NB4 (cell line): Measurements from ENCODE around the gene TSSC4.
"Not testable (repeated sequence)": the region's sequence is repeated elsewhere in the genome, so short reads cannot be mapped to it uniquely, and the experiment has no call there.

ENCODE experiments used
- DNase-seq: peaks from one replicate; pipeline ENCODE4 v3.0.0; 2010; ENCODE audit warnings: low read depth
- H3K4me3 ChIP-seq: one replicate; pipeline ENCODE4 v1.5.1; 2011; ENCODE audit warnings: mild to moderate bottlenecking, low read depth, low read length, moderate library complexity
- CTCF ChIP-seq: IDR thresholded peaks from one replicate; pipeline ENCODE4 v1.5.1; 2012; ENCODE audit warnings: low read depth, low read length
- MAX ChIP-seq: IDR thresholded peaks from 2 replicates; pipeline ENCODE4 v1.6.1; 2011; ENCODE audit warnings: low read depth, low read length
- MYC ChIP-seq: IDR thresholded peaks from 2 replicates; pipeline ENCODE4 v1.6.1; 2011; ENCODE audit warnings: low read depth, low read length
- POLR2A ChIP-seq: IDR thresholded peaks from 2 replicates; pipeline ENCODE4 v1.6.1; 2011; ENCODE audit warnings: mild to moderate bottlenecking; ENCODE audit not compliant: insufficient read length; ENCODE audit errors: extremely low read depth

The TSSC4 gene

GRCh38 chr11:2363577-2364370 lies 36.8 kb upstream of the TSSC4 start:
- H3K4me3 ChIP-seq: no peak overlapping the region
- TF ChIP-seq MAX: no peak
- no peak for DNase-seq

- H3K4me3 ChIP-seq, DNase-seq: not testable (repeated sequence)
These were observed 36.2 kb upstream of the TSSC4 start for GRCh38 chr11:2364386-2364785.

DNA sequence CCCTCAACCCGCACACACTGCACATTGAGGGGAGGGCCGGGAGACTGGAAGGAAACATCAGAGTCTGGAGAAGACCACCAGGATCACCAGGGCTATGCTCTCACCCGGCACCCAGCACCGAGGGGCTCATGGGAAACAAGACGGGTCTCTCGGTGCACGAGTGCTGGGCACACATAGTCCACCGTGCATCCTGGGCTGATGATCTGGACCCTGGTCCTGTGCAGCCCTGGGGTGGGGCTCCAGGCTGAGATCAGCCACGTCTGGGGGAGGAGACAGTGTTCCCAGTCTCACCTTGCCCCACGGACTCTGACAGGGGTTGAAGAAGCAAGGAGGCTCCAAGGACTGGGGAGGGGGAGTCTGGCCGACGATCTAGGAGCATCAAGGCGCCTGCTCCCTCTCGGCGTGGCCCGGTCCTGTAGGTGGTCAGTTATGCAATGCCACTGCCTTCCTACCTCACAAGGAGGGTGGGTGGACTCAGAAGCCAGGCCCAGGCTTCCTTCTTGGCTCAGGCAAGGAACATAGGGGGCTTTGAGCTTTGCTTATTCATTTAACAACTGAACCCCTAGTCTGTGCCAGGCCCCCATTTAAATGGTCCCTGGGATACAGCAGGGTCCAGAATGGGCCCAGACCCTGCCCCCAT lies 34.9 kb upstream of the TSSC4 start:
- DNase-seq: no peak
- H3K4me3 ChIP-seq: no peak overlapping the region
- no peak for TF ChIP-seq MYC
- TF ChIP-seq POLR2A: no peak
- TF ChIP-seq MAX: no peak
- no peak for TF ChIP-seq CTCF

GRCh38 chr11:2366276-2366675 lies 34.3 kb upstream of the TSSC4 start:
- no peak for TF ChIP-seq MYC
- TF ChIP-seq POLR2A: no peak
- TF ChIP-seq CTCF: no peak
- no peak for TF ChIP-seq MAX
- no peak overlapping the region for H3K4me3 ChIP-seq
- DNase-seq: no peak

DNA sequence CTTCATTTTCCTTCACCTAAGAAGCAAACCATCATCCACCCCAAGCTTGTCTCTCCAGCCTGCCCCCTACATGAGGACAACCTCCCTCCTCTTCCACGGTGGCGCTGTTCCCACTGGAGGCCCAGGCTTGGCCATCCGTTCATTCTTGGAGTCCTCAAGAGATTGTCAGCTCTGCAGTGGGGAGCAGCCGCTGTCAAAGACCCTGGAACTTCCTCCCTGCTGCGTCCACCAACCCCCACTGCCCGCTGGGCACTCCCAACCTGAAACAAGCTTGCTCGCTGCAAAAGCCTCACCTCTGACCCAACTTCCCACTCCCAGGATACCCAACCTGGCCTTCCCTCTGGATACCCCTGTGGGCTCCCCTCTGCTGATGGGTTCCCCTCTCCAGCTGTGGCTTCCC lies 33.8 kb upstream of the TSSC4 start:
- DNase-seq: no peak
- no peak overlapping the region for H3K4me3 ChIP-seq
- TF ChIP-seq MYC: no peak
- TF ChIP-seq MAX: no peak
- TF ChIP-seq POLR2A: no peak
- no peak for TF ChIP-seq CTCF

- DNase-seq: no peak
- no peak overlapping the region for H3K4me3 ChIP-seq
- no peak for TF ChIP-seq MAX
These were observed 33.0 kb upstream of the TSSC4 start for GRCh38 chr11:2367266-2368160.

DNA sequence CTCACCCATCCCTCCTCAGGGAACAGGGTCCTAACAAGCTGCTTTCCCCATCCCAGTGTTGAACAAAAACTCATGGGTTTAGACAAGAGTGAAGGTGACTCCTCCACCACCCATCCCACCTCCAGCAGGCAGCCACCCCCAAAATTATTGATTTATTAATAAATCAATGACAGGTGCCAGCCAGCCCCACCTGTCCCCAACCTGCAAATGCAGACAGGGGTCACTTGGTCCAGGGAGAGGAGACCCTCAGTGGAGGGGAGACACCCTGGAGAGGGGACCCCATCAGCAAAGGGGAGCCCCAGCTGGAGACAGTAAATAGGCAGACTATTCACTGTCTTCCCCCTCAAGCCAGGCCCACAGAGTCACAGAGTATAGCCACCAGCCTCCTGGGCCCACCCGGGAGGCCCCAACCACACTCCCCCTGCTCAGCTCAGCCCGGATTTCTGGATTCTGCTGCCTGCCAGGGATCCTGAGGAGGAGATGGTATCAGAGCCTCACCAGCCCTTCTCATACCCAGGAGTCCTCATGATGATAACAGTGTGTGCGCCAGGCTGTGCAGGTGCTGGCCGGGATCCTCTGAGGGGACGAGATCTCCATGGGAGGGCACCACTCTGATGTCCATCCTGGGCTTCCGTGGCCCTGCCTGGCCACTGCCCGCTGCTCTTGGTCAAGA lies 32.2 kb upstream of the TSSC4 start:
- TF ChIP-seq CTCF: no peak
- no peak for TF ChIP-seq MAX
- no peak for TF ChIP-seq POLR2A
- TF ChIP-seq MYC: no peak
- no peak overlapping the region for H3K4me3 ChIP-seq
- DNase-seq: no peak
